HepG2 (cell line): ENCODE data around the gene GATB. TPM values are rescaled to one million over a fixed set of nuclear protein-coding genes. Genes with fewer than 3 reads are reported as not detected.

ENCODE experiments used
- ERF ChIP-seq: IDR thresholded peaks from 2 replicates; pipeline ENCODE4 v1.6.1; 2018; ENCODE audit warnings: missing biosample characterization, missing genetic modification reagents
- MTF2 ChIP-seq: sonication (generic); formaldehyde crosslinking; IDR thresholded peaks from 2 replicates; pipeline ENCODE4 v1.5.0; 2020; ENCODE audit warnings: missing genetic modification reagents, borderline replicate concordance
- POLR2AphosphoS5 ChIP-seq: IDR thresholded peaks from 2 replicates; pipeline ENCODE4 v1.6.1; 2012; ENCODE audit warnings: low read depth, low read length
- ZBTB37 ChIP-seq: sonication (generic); formaldehyde crosslinking; IDR thresholded peaks from 2 replicates; pipeline ENCODE4 v1.4.0; 2020; ENCODE audit warnings: mild to moderate bottlenecking, missing genetic modification reagents
- ZBTB40 ChIP-seq, 2 experiments: fragments of 450-650 bp in 1 of 2; sonication (generic) in 1 of 2; formaldehyde crosslinking in 1 of 2; IDR thresholded peaks; 2 replicates each; pipeline versions ENCODE4 v1.6.1 to v1.8.0; 2016 to 2022; ENCODE audit warnings: antibody characterized with exemption in 1 of 2, mild to moderate bottlenecking in 1 of 2, missing genetic modification reagents in 1 of 2
- ZNF3 ChIP-seq: IDR thresholded peaks from 2 replicates; pipeline ENCODE4 v1.7.0; 2017; ENCODE audit warnings: inconsistent platforms
- ZNF841 ChIP-seq: sonication (generic); formaldehyde crosslinking; IDR thresholded peaks from 2 replicates; pipeline ENCODE4 v1.8.1; 2023; ENCODE audit warnings: missing genetic modification reagents, borderline replicate concordance
- polyA plus RNA-seq, 8 experiments: library from polyadenylated mRNA; depleted of rRNA in 3 of 8; stranded (reverse) in 7 of 8; unstranded in 1 of 8; fragments of >200 nt; fragmentation: Illumina TruSeq in 4 of 8; extraction: Trizol in 4 of 8; gene quantifications; 2 replicates each; pipeline versions ENCODE4 v1.2.1 to v1.2.3, GENCODE V29; 2011 to 2016; ENCODE audit warnings: low read depth in 4 of 8, missing spikeins in 1 of 8, mixed read lengths in 1 of 8; ENCODE audit not compliant: insufficient read depth in 1 of 8
- total RNA-seq, 5 experiments: library from RNA; depleted of rRNA; stranded (reverse); fragments of >200 nt; fragmentation: Illumina TruSeq; extraction: Trizol; gene quantifications; 2 replicates each; pipeline ENCODE4 v1.2.3, GENCODE V29; 2016; ENCODE audit warnings: low read depth in 1 of 5

The GATB gene
- total and polyA plus RNA-seq, 2 of the 13 experiments (the other 11 are each of a cell fraction or from before 2014, with no cell fraction given) = 32.3 to 32.4 TPM

GRCh38 chr4:151743894-151744293, 16.9 kb downstream of the GATB start (continued):
- TF ChIP-seq ZBTB40 (IDR thresholded peaks at IDR 0.05) = no peak
- TF ChIP-seq ZBTB40 (CRISPR knock-in tag; IDR thresholded peaks at IDR 0.05) = no peak
- TF ChIP-seq ZBTB37 = no peak
- TF ChIP-seq POLR2AphosphoS5 = no peak
- no peak for TF ChIP-seq ZNF3 (CRISPR knock-in tag)
- no peak for TF ChIP-seq ZNF841 (CRISPR knock-in tag)
- no peak for TF ChIP-seq MTF2 (CRISPR knock-in tag)
- TF ChIP-seq ERF (CRISPR knock-in tag) = no peak
